Activated T-cell treated with anti-CD3 and anti-CD28 coated beads, Interleukin-2, amount 50 U/mL, for 1 hour (primary cell): ENCODE measurements around the gene PDCD1.
"Not testable (repeated sequence)": the region's sequence is repeated elsewhere in the genome, so short reads cannot be mapped to it uniquely, and the experiment has no call there.

Experiments used
- DNase-seq: peaks from one replicate; pipeline ENCODE4 v3.0.0-alpha.2; 2020

PDCD1 gene

GRCh38 chr2:241858206-241859016 lies at the start of gene PDCD1:
PDCD1 (minus strand) TSS chr2:241858894; CDS start chr2:241858838, 56 bp downstream.
- peak; percentile 66 for DNase-seq

- DNase-seq, result not testable (repeated sequence)
Observed at GRCh38 chr2:241907831-241908230, 49.1 kb upstream of the PDCD1 start.

- no peak for DNase-seq
Observed at GRCh38 chr2:241906826-241907570, 48.3 kb upstream of the PDCD1 start.

GRCh38 chr2:241906378-241906770 lies 47.7 kb upstream of the PDCD1 start:
- DNase-seq, result not testable (repeated sequence)

DNA sequence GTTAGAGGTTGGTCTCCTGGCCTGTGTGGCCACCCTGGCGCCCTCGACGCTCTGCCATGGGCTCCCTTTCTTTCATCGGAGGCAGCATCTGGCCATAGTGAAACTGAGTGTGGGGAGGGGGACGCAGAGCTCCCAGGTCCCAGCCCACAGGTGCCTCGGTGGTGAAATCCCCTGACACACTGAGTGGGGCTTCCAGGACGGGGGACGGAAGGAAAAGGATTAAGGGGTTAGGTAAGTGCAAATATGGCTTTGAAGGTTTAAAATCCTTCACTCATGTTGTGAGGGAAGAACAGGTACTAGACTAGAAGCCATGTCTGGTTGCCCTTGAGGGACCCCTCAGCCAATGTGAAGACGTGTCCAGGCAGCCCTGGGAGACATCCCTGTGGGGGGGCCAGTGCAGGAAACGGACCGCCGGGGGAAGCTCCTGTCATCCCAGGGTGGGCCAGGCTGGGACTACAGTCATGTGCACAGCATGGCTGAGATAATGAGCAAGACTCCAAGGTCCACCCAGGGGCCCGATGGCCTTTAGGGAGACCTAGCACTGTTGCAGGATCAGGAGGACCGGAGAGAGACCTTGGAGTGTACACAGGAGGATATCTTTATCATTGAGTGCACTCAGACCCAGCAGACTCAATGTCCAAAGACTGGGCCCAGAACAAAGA lies 47.2 kb upstream of the PDCD1 start:
- DNase-seq, result peak; percentile 8

DNA sequence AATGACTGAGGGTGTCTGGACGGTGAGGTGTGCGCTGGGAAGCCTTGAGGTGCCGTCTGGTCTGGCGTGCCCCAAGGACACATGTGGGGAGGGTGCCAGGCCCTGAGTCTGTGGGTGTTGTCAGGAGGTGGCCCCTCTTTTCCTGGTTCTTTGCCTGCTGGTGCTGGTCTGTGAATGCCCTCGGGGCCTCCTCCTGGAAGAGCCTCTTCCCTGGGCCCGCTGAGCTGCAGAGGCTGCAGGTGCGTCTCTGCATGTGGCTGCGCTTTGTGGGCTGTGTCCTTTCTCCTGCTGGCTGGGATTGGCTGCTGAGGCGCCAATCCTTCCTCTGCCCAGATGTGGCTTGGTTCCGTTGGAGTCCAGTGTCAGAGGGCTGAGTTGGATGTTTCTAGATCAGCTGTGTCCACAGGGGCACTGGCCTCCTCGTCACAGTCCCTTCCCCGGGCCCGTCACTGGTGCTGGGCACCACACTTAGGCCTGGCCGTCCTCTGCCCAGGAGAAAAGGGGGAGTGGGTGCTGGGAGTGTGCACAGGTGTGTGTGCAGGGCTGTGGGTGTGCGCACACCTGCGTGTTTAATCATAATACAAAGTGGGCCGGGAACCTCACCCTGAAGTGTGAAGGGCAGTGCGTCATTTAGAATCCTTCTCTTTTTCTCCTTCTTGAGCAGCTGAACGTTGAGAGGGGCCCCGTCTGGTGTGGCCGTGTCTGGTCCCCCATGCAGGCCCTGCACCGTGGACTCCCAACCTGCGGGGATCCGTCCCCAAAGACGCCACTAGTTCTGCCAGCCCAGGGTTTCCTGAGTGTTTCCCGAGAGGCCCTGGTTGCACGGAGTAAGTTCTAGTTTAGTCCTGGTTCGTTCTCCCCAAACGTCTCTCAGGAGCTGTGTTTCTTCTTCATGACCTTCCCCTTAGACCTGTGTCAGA lies 46.4 kb upstream of the PDCD1 start:
- peak; percentile 4 for DNase-seq

- peak; percentile 8 for DNase-seq
Observed at GRCh38 chr2:241904011-241904718, 45.5 kb upstream of the PDCD1 start.

- DNase-seq, result peak; percentile 12
Observed at GRCh38 chr2:241903121-241904010, 44.7 kb upstream of the PDCD1 start.

DNA sequence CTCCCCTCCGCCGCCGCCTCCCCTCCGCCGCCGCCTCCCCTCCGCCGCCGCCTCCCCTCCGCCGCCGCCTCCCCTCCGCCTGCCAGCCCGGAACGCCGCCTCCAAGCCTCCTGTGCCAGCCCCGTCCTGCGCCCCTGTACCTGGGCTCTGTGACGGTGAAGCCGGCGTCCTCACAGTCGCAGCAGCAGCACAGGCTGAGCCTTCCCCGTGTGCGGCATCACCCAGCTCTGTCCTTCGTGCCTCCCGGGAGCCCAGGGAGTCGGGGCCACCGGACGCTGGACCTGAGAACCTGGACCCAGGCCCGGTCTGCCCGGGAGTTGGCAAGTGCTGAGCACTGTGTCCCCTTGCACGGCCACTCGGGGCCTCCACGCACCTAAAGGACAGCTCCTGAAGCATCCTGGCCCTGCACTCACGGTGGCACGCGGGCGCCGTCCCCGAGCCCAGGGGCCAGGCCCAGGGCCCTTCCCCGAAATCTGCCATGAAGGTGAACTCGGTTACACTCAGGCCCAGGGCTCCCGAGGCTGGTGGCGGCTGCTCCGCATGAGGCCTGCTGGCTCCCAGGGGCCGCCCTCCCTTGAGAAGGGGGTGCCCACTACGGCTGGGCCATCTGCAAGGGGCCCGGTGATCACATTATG lies 43.8 kb upstream of the PDCD1 start:
- peak; percentile 10 for DNase-seq

- peak; percentile 13 for DNase-seq
Observed at GRCh38 chr2:241901500-241902351, 43.0 kb upstream of the PDCD1 start.

DNA sequence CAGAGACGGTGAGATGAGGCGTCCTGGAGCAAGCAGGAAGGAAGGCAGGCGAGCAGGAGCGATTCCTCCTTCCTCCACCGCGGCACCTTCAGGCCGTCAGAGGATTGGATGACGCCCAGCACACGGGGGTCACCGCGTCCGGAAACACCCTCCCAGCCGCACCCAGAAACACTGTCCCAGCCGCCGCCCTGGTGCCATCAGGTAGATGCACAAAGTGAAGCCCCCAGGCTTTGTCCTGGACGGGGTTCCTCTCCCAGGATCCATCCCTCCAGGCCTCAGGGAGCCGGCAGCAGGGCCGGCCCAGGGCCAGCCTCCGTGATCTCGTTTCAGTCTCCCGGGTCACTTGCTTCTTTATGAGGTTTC lies 42.3 kb upstream of the PDCD1 start:
- DNase-seq, result peak; percentile 6

- peak; percentile 4 for DNase-seq
Observed at GRCh38 chr2:241900251-241901017, 41.7 kb upstream of the PDCD1 start.

- peak; percentile 12 for DNase-seq
Observed at GRCh38 chr2:241898463-241899270, 40.0 kb upstream of the PDCD1 start.

- DNase-seq, result no peak
Observed at GRCh38 chr2:241897231-241897916, 38.7 kb upstream of the PDCD1 start.

GRCh38 chr2:241896746-241897201 lies 38.1 kb upstream of the PDCD1 start:
- DNase-seq, result no peak

- peak; percentile 15 for DNase-seq
Observed at GRCh38 chr2:241895712-241896641, 37.3 kb upstream of the PDCD1 start.
